Neutrophil (primary cell): ENCODE results near the gene VCPKMT.

ENCODE experiments used
- H3K27ac ChIP-seq: fragments of 200-600 bp; sonication (generic); 2 replicates; pipeline ENCODE4 v1.5.1; 2016; ENCODE audit warnings: mild to moderate bottlenecking, moderate library complexity
- H3K27me3 ChIP-seq: fragments of 200-600 bp; sonication (generic); 2 replicates; pipeline ENCODE4 v1.6.0; 2016; ENCODE audit warnings: mild to moderate bottlenecking
- H3K36me3 ChIP-seq: fragments of 200-600 bp; sonication (generic); 2 replicates; pipeline ENCODE4 v1.5.1; 2017
- H3K4me1 ChIP-seq, 2 experiments: fragments of 200-600 bp in 1 of 2; sonication (generic) in 1 of 2; 1 replicate in 1 of 2; 2 replicates in 1 of 2; pipeline versions ENCODE4 v1.5.1 to v1.6.1; 2013 to 2016; ENCODE audit warnings: low read depth in 1 of 2, low read length in 1 of 2, mild to moderate bottlenecking in 1 of 2, moderate library complexity in 1 of 2; ENCODE audit not compliant: control insufficient read depth in 1 of 2, insufficient read depth in 1 of 2
- H3K4me3 ChIP-seq, 2 experiments: fragments of 200-600 bp in 1 of 2; sonication (generic) in 1 of 2; 1 replicate in 1 of 2; 2 replicates in 1 of 2; pipeline ENCODE4 v1.5.1; 2013 to 2016; ENCODE audit warnings: low read depth in 1 of 2, low read length in 1 of 2, mild to moderate bottlenecking in 1 of 2, moderate library complexity in 1 of 2
- H3K9me3 ChIP-seq: fragments of 200-600 bp; sonication (generic); 2 replicates; pipeline ENCODE4 v1.5.1; 2016
- CTCF ChIP-seq: fragments of 200-600 bp; sonication (generic); IDR thresholded peaks from 2 replicates; pipeline ENCODE4 v1.5.1; 2016; ENCODE audit warnings: antibody characterized with exemption

VCPKMT gene

GRCh38 chr14:50116181-50116956, at the start of gene VCPKMT:
VCPKMT (minus strand) TSS chr14:50116572; CDS start chr14:50116552, 20 bp downstream.
- peak; percentile 32 for TF ChIP-seq CTCF
- Histone ChIP-seq H3K9me3 (no peaks in the 10 kb centered on the region), H3K27ac (peak within 1 kb of the TSS; percentile 74), H3K27me3 (no peaks in the 10 kb centered on the region), H3K36me3 (peaks cover 80% of the 10 kb centered on the region), H3K4me1 (peaks cover 15 to 16% of the 10 kb centered on the region in 2 experiments), H3K4me3 (peak within 1 kb of the TSS; percentile 61 to 68)

GRCh38 chr14:50156111-50156510, 39.7 kb upstream of the VCPKMT start:
- Histone ChIP-seq H3K36me3 (peaks cover 96% of the 10 kb centered on the region), H3K27ac (no peak overlapping the region)
- TF ChIP-seq CTCF, result no peak

GRCh38 chr14:50148799-50149198, 32.4 kb upstream of the VCPKMT start:
- Histone ChIP-seq H3K4me1 (no peaks in the 10 kb centered on the region), H3K9me3 (no peaks in the 10 kb centered on the region), H3K27ac (no peak overlapping the region), H3K36me3 (peaks cover 97% of the 10 kb centered on the region), H3K4me3 (no peak overlapping the region), H3K27me3 (no peaks in the 10 kb centered on the region)
- no peak for TF ChIP-seq CTCF

More at GRCh38 chr14:50156111-50156510, 39.7 kb upstream of the VCPKMT start:
- Histone ChIP-seq H3K9me3 (no peaks in the 10 kb centered on the region), H3K27me3 (no peaks in the 10 kb centered on the region), H3K4me1 (no peaks in the 10 kb centered on the region), H3K4me3 (no peak overlapping the region)

GRCh38 chr14:50139192-50139591, 22.8 kb upstream of the VCPKMT start:
- H3K27me3 ChIP-seq, result no peaks in the 10 kb centered on the region
- H3K9me3 ChIP-seq, result no peaks in the 10 kb centered on the region
- H3K36me3 ChIP-seq, result peaks cover 68% of the 10 kb centered on the region
- TF ChIP-seq CTCF, result no peak
- no peaks in the 10 kb centered on the region for H3K4me1 ChIP-seq
- H3K4me3 ChIP-seq, result no peak overlapping the region
- no peak overlapping the region for H3K27ac ChIP-seq

- Histone ChIP-seq H3K9me3 (no peaks in the 10 kb centered on the region), H3K36me3 (peaks cover 80% of the 10 kb centered on the region), H3K4me3 (no peak overlapping the region), H3K4me1 (no peaks in the 10 kb centered on the region), H3K27me3 (no peaks in the 10 kb centered on the region), H3K27ac (no peak overlapping the region)
- no peak for TF ChIP-seq CTCF
Measured at GRCh38 chr14:50127802-50128201, 11.4 kb upstream of the VCPKMT start.
